NCI-H510A treated with DMSO at 0.1 percent for 48 hours (cell line): Measurements from ENCODE around the gene MNX1.
A peak's percentile ranks its signal among the peaks of the same experiment; 100 is the strongest.

Experiments used
- DNase-seq: peaks from one replicate; lab custom pipeline; 2025; lab: John Stamatoyannopoulos, UW

Gene MNX1

DNA sequence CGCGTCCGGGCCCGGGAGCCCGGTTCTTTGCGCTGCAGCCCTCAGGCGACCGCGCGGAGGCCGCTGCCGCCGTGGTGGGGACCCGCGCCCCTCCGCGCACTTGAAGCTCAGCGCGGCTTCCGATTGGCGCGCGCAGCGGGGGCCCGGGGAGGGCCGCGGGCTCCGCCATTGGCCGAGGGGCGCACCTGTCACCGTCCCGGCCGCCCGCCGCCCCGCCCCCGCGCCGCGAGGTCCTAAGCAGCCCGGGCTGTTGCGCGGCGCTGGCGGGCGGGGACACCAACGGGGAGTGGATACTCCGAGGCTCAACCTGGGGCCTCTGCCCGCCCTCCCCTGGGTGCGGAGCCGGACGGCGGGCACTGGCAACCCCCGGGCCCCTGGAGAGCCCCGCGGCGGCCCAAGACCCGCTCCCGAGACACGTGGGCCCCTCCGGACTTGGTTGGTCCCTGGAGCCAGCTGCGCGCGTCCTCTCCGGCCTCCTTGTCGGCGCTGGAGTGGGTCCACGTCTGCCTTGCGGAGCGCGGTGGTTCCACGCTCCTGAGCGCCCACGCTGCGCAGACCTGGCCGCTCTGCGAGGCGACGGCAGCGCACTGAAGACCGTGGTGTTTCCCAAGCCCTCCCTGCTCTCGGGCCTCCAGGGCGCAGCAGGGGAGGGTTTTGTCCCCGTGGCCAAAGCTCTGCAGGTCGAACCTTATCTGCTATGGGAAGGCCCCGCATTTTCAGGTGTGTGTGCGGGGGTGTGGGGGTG is at the start of gene MNX1:
MNX1 (minus strand) TSS at position 76 of the 745 bp plus-strand sequence. CDS start 313 bp downstream, outside the sequence.
- peak; percentile 71 for DNase-seq

DNA sequence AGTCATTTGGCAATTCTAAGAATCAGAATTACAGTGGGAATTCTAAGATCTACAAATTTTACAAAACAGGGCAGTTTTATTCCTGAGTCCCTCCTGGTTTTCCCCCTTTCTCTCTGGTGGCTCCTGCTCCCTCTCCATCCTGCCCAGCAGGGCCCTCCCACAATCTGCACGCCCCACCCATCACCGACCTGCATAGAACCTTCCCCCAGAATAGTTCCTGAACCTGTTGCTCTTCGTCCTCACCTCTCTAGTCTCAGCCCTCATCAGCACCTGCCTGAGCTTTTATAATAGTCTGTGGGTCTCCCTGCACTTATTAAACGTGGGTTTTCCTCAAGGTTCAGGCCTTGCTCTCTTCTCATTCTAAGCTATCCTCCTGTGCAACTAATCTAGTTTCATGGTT is 49.1 kb upstream of the MNX1 start:
- DNase-seq: no peak

DNA sequence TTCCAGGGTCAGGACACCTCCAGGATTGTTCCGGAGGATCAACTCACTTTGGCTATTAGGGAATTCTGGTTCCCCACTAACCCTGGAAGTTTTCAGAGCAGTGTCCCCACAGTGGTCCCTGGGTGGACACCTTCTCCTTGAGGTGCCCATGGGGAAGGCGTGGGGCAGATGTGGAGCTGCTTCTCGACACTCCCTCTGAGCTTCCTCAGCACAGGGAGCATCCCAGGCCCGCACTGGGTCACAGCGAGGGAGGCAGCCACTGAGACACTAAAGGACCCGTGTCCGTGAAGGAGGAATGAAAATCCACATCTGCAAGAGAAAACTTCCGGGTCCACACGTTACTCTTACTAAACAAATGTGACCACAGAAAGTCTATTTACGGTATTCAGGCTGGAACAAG is 48.2 kb upstream of the MNX1 start:
- no peak for DNase-seq

DNA sequence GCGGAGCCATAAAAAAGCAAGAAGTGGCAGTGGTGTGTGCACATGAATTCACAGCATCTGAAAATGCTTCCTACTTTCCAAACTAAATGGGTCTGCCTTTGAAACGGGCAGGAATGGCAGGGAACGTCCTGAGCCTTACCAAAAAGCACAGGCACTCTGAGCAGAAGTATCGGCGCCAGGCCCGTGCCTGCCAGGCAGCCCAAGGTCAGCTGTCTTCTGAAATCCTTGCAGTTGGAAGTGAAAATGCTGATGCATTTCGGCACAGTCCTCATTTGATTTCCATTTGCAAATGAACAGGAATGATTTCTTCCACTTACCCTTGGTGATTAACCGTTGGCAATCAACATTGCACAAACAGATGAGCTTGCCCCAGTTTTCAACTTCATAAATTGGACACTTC is 47.6 kb upstream of the MNX1 start:
- DNase-seq: no peak

DNA sequence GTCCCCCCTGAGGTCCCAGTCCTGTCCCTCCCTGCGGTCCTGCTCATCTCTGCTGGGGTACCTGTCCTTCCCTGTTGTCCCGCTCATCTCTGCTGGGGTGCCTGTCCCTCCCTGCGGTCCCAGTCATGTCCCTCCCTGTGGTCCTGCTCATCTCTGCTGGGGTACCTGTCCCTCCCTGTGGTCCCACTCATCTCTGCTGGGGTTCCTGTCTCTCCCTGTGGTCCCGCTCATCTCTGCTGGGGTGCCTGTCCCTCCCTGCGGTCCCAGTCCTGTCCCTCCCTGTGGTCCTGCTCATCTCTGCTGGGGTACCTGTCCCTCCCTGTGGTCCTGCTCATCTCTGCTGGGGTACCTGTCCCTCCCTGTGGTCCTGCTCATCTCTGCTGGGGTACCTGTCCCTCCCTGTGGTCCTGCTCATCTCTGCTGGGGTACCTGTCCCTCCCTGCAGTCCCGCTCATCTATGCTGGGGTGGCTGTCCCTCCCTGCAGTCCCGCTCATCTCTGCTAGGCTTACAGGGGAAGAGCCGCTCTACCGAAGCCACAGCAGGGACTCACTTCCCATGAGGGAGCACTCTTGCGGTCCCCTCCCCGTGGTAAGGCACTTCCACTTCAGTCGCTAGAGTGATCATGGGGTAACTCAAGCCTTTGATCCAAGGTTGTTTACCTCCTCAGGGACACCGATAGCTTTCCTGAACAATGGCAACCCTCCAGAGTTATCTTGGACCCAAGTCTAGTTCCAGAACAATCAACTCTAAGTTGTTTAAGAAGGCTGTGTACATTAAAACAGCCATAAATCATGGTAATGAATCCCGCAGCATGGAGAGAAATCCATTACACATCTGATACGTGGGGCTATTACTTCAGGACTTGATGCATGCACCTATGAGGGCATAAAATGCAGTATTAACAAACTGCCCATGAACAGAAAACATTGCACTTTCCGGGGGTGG is 46.8 kb upstream of the MNX1 start:
- DNase-seq: no peak

DNA sequence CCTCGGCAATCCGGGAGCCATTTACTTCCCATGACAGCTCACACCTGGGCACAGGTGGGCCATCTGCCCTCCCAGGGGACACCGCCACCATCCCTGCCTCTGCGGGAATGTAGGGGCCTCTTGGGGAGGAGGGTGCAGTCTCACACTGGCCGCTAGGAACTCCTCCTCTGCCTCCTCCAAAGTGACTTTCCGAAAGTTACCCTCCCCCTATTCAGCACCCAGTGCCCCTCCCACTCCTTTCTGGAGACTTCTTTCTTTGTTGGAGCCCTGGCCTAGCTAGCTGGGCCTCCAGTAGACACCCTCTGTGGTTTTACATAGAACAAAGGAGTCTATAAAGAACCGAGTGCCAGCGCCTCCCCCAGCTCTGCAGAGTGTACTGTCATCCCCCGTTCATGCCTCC is 45.8 kb upstream of the MNX1 start:
- DNase-seq: no peak

DNA sequence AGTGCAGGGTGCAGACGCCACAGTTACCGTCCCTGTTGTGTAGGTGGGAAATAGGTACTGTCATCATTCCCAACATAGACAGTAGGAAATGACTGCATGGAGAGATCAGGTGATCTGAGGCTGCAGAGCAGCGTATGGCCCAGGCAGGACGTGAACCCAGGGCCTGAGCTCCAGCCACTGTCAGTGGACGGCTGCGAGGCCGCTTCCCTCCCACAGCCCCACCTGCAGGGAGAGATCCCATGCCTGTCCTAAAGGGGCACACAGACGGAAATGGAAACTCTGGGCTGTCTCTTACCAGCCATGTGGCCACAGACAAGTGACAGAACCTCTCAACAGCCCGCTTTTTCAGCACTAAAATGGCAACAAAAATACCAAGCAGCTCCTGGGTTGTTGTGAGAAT is 44.5 kb upstream of the MNX1 start:
- DNase-seq: no peak

DNA sequence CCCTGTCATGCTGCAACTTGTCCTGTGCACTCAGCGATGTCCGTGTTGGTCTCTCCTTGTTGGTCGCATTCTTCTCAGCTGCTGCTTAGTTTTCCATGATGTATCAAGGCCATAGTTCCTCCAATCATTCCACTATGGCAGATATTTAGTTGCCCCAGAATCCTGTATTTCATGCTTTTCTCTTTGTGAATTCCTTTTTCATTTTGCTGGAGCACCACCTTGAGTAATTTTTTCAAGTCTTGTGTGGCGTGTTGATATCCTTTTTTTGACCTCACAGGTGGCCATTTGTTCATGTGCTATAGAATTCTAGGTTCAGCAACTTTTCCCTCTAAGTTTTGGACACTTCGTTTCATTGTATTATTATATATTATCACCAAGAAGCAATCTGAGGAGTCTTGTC is 42.7 kb upstream of the MNX1 start:
- DNase-seq: no peak

DNA sequence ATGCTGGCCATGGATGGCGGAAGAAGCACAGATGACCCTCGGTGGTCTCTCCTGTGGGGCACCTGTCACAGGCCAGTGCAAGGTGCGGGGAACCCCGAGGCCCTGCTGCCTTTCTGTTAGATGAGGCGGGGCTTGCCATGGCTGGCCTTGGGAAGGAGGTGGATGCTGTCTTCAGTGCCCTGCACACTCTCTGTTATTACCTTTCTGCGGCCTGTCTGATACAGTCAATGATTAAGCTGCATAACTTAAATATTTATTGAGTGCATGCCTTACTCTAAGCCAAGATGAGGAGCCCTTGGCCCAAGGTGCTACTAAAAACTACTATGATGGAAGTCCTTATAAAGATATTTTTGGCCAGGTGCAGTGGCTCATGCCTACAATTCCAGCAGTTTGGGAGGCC is 36.7 kb upstream of the MNX1 start:
- DNase-seq: no peak

DNA sequence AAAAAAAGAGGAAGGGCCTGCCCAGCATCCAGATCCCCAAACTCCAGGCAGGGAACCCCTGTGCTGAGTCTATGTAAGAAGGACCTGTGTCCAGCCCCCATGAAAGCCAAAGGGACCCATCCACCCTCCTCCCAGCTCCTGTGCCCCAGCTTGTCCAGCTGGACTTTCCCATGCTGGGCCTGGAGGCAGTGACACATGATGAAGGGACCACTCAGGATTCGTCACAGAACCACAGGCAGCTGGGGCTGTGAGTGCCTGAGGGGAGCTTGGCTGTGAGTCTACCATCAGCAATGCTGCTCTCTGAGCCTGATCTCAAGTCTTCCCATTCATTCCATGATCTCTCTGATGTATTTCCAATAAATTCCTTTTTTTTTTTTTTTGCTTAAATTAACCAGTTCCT is 36.2 kb upstream of the MNX1 start:
- DNase-seq: no peak

DNA sequence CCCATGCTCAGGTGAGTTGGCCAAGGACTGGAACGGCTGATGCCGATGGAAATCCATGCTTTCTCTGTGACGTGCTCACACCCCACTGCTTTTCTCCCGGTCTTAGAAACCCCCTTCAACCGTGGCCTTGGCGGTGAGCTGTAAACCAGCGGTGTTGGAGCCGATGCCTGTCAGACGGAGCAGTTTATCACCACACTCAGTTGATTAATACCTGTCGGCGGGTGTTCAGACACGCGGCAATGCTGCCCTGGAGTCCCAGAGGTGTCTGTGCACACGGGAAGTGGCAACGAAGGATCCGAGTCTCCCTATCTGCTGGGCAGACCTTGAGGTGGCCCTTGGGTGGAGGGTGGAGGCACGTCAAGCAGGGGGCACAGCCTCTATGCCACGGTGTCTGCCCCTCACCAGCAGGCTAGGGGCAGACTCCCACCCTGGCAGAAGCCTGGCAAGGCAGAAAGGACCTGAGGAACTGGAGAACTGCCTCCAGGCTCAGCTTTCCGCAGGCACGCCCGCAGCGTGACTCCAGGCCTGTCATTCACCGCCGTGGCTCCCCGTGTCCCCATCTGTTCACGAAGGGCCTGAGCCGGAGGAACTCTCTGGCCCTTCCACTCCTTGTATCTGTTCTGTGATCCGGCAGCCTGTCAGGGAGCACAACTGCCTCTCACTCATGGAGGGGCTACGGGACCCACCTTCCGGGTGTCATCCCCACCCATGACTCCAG is 34.6 kb upstream of the MNX1 start:
- DNase-seq: no peak

DNA sequence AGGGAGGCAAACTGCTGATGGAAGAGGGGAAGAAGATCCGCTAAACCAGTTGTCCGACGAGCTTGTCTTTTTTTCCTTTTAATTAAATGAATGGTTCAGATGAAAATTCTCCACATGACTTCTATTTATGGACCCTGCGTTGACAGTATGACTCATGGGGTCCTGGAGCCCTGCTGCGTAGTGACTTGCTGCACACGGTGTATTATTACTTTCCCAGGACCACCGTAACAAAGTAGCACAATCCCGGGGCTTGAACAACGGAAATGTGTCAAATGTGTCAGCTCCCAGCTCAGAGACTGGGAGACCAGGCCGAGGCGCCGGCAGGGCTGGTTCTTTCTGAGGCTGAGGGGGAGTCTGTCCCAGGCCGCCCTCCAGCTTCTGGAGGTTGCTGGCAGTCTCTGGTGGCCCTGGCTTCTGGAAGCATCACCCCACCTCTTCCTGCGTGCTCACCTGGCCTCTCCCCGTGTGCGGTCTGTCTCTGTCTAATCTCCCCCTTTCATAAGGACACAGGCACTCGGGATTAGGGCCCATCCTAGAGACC is 33.8 kb upstream of the MNX1 start:
- no peak for DNase-seq

DNA sequence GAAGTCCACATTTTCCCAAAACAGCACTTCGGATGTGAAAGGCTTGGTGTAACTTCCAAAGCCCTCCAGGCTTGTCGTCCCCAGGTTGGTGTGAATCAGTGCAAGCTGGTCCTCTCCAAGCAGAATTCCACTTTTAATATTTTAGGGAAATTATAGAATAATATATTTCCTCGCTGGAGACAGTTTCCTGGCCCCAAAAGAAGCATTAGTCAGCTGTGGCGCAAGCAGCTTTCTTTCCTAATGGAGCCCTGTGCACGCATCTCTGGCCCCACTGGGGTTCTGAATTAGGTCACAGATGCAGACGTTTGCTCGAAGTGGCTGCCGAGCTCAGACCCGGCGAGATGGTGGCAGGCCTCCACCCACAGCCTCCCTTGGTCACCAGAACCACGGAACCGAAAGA is 33.3 kb upstream of the MNX1 start:
- DNase-seq: no peak

DNA sequence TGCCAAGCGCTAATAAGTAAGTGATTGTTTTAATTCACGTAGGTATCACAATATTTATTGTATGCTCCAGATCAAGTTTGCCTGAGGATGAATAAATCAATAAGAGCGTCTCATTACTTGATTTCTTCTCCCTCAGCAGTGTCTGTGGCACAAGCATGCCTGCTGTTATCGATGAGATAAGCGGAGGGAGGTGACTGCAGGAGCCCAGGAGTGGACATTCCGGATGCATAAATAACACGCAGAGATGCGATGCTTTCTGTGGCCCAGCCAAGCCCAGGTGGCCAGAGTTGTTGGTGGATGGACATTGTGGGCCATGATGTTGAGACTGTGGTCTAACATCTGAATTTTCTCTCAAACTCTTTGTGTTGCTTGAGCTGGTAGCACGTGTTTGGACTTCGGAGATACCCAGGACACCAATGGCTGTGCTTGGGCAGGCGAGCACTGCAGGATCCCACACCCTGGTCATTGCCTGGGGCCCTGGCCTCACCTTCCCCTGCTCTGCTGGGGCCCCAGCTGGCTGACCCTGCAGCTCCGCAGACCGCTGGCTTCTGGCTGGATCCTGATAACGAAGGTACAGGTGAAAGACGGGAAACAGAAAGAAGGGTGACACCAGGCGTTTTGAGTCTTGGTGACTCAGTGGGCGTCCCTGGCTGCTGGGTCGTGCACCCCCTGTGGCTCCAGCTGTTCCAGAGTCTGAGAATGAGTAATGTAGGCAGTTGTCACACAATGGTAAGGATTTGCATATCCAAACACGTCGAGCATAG is 31.2 kb upstream of the MNX1 start:
- no peak for DNase-seq

DNA sequence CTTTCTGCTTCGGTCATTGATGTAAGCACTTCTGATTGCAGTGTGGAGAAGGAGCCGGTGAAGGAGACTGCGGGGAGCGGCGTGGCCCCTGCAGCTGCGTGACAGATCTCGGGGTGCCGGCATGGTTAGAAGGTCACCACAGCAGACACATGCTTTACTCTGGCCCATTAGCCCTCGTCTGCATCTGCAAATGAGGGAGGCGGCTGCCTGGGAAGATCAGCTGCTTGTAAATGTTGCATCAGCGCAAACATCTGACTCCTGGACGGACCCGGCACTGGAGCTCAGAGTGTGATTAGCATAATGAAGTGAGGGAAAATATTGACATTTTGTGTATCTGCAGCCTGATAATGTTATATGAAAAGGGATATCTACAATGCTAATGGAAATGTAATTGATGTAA is 30.5 kb upstream of the MNX1 start:
- DNase-seq: peak; percentile 32

DNA sequence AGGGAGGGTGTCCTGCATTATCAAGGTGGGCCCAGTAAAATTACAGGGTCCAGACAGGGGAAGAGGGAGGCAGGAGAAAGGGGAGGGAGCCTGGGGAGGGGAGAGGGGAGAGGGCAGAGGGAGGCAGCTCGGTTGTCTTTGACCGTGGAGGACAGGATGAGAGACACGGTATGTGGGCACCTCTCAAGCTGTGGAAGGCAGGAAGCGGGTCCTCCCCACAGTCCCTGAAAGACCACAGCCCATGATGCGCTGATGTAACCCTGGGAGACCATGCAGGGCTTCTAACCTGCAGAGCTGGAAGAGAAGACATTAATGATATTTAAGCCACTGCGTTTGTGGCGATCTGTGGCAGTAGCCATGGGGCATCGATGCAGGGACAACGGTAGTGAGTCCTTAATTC is 27.2 kb upstream of the MNX1 start:
- no peak for DNase-seq

DNA sequence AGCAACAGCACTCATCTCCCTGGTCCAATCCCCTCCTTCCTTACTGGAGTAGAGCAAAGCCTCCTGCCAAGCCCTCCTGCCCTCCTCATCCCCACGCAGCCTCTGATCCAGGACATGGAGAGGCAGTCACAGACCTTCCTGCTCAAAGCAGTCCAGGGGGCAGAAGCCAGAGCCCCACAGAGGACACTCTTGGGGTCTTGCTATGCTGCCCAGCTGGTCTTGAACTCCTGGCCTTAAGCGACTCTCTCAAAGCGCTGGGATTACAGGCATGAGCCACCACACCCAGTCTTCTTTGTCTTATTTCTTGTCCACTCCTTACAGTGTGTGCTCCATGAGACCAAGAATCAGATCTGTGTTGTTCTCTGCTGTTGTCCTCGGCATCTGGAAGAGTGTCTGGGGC is 26.6 kb upstream of the MNX1 start:
- no peak for DNase-seq

DNA sequence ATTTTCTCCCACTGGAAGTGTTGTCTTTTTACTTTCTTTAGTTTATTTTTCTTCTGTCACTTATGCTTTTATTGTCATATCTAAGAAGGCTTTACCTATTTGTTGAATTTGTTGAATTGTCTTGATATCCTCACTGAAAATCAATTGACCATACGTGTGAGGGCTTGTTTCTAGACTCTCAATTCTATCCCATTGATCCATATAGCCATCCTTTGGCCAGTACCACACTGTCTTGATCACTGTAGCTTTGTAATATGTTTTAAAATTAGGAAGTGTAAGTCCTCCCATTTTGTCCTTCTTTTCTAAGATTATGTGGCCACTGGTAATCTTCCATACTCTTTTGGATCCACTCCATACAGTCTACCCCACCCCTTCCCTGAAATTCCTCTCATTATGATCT is 25.5 kb upstream of the MNX1 start:
- no peak for DNase-seq

DNA sequence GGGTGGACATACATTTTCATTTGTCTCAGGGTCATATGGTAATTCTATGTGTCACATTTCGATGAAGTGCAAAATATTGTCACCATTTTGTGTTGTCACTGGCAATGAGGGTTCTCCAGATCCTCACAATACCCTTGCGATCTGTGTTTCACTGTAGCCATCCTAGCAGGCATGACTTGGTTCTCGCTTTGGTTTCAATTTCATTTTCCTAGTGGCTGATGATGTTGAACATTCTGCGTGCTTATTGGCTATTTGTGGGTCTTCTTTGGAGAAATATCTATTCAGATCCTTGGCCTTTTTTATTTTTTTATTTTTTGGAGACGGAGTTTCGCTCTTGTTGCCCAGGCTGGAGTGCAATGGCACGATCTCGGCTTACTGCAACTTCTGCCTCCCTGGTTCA is 24.8 kb upstream of the MNX1 start:
- DNase-seq: no peak

DNA sequence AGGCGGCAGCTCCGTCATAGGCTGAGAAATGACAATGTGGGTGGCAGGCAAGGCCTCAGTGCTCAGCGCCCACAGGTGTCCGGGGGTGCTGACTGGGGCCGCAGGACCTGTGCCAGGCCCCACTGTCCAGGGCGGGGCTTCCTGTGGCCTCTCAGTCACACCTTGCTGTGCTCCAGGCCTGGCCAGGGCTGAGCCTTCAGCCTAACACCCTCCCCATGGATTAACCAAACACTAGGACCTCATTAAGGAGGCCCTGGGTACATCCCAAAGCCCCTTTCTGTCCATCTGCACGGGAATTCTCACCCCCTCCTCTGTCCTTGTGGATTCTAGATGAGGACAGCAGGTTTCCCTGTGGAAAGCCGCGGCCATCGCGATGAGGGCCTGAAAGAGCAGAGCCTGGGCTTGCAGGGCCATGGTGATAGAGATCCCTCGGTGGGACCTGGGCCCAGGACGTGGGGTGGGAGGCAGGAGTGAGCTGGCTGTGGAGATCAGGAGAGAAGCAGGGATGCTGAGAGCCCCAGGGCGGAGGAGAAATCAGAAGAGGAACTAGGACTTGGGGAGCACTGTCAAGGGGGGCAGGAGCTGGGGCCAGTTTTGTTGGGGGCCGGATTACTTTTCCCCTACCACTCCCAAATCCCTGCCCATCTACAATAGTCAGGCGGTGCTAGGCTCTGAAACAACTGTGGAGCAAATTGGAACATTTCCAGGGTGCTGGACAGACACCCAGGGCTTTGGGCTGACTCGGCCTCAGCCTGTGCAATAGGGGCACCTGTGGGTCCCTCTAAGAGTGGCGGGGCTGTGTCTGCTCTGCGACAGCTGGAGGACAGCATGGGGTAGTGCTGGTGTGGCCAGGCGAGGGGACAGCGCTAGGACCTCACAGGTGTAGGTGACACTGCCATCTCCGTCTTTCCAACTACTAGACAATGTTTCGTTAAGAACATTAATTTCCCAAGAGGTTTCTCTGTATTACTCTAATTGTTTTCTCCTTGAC is 23.3 kb upstream of the MNX1 start:
- DNase-seq: no peak
